Heart left ventricle (tissue), 16 donors: Measurements from ENCODE around the gene NOL7. TPM values are rescaled to one million over a fixed set of nuclear protein-coding genes. Genes with fewer than 3 reads are reported as not detected.

ENCODE experiments used
- ATAC-seq, 4 donors: fragments of 200-7000 bp; cut with Tn5 transposase; one replicate each; pipeline ENCODE4 v1.9.1; 2020 to 2022; ENCODE audit warnings: moderate library complexity in 4 of 4, mild to moderate bottlenecking in 3 of 4, moderate number of reproducible peaks in 1 of 4
- DNase-seq, 5 donors: peaks; one replicate each; pipeline ENCODE4 v3.0.0-alpha.2; 2020
- H3K27ac ChIP-seq, 12 donors: fragments of 200-600 bp; sonication (generic) in 4 of 12; one replicate each; pipeline versions ENCODE4 v1.5.0 to v1.8.0; 2016 to 2022; ENCODE audit warnings: mild to moderate bottlenecking in 2 of 12
- H3K27me3 ChIP-seq, 9 donors: fragments of 200-600 bp; sonication (generic) in 2 of 9; one replicate each; pipeline versions ENCODE4 v1.5.1 to v1.8.0; 2016 to 2022; ENCODE audit warnings: mild to moderate bottlenecking in 3 of 9
- H3K36me3 ChIP-seq, 9 donors: fragments of 200-600 bp; sonication (generic) in 2 of 9; one replicate each; pipeline versions ENCODE4 v1.5.0 to v1.8.0; 2018 to 2022; ENCODE audit warnings: mild to moderate bottlenecking in 2 of 9
- H3K4me1 ChIP-seq, 12 donors: fragments of 200-600 bp; sonication (generic) in 4 of 12; one replicate each; pipeline versions ENCODE4 v1.5.0 to v1.8.0; 2016 to 2022; ENCODE audit warnings: mild to moderate bottlenecking in 3 of 12
- H3K4me3 ChIP-seq, 12 donors: fragments of 200-600 bp; sonication (generic) in 4 of 12; one replicate each; pipeline versions ENCODE4 v1.5.0 to v1.8.0; 2017 to 2022; ENCODE audit warnings: mild to moderate bottlenecking in 9 of 12, moderate library complexity in 4 of 12
- H3K9me3 ChIP-seq, 12 donors: fragments of 200-600 bp; sonication (generic) in 4 of 12; one replicate each; pipeline versions ENCODE4 v1.5.0 to v1.8.0; 2016 to 2022; ENCODE audit warnings: mild to moderate bottlenecking in 1 of 12
- CTCF ChIP-seq, 12 donors: fragments of 200-600 bp; sonication (generic) in 4 of 12; IDR thresholded peaks; one replicate each; pipeline versions ENCODE4 v1.5.0 to v1.8.0; 2018 to 2022; ENCODE audit warnings: antibody characterized with exemption in 12 of 12, mild to moderate bottlenecking in 5 of 12
- POLR2A ChIP-seq, 2 donors: fragments of 450-650 bp; IDR thresholded peaks; one replicate each; pipeline ENCODE4 v1.6.1; 2017; ENCODE audit warnings: antibody characterized with exemption in 2 of 2, mild to moderate bottlenecking in 2 of 2, moderate library complexity in 2 of 2
- WGBS, 4 donors: extraction: QIAGEN DNeasy Blood & Tissue Kit in 2 of 4; methylation state at CpG; one replicate each; pipeline versions ENCODE4 v1.1.5 to v1.1.7; 2013 to 2018; 5-methylcytosine and 5-hydroxymethylcytosine counted together
- intact Hi-C, 10 donors: fragments of 100-400 bp; cut with DNase I; formaldehyde crosslinking; loops; one replicate each; pipeline versions ENCODE4 v1.11.1 to v1.14.2; 2022
- polyA plus RNA-seq, 2 donors: library from polyadenylated mRNA; stranded (reverse); fragments of 200-250 nt; gene quantifications; one replicate each; pipeline ENCODE4 v1.2.3, GENCODE V29; 2013
- total RNA-seq, 9 donors: library from RNA; depleted of rRNA in 2 of 9; stranded (reverse); fragments of >200 nt in 2 of 9; fragmentation: NEBNext Ultra II Directional in 3 of 9; extraction: Animal tissue kit (Norgen Biotek cat#: 25700) in 3 of 9; gene quantifications; one replicate each; pipeline versions ENCODE4 v1.1.0 to v1.2.4, GENCODE V29; 2016 to 2023
- donor health status: ischemic (EF 13 %, LVEDD 7.1; RV severe dilation, severe dysfunction).
- donor health status: healthy with polysubstance abuse.
- donor health status: DM: no; HTN: yes; CAD: no.
- donor health status: DM: no; HTN: no; CAD: no.
- donor health status: ischemic (EF 25% LVEDD 6.9; RV normal size, moderate dysfunction).
- donor health status: ischemic (EF 25% LVEDD 5.7; RV mildly dilated, moderate dysfunction).
- donor health status: healthy.
- donor health status: DM: yes; HTN: yes; CAD: no.
- donor health status: ischemic (EF 35%, LVEDD 5.7; RV mildly dilated, moderate dysfunction).
- donor health status: nonischemic (EF 11% LVEDD 7.7; RV severe dilation, severe dysfunction).
- donor health status: DM: yes; HTN: yes; CAD: no.
- donor health status: PGD.
- donor health status: ischemic (EF 29% LVEDD 5.4; RV normal size, mild dysfunction).
- donor health status: nonischemic (EF 23%, LVEDD 6.1; RV moderate dilation, normal function).

NOL7 gene
- total and polyA plus RNA-seq, 11 donors, result 38.6 to 124 (median 54.6) TPM

- Histone ChIP-seq H3K9me3 (no peaks in the 10 kb centered on the region), H3K27ac (no peak overlapping the region), H3K36me3 (peaks cover 0 to 89% (median 72%) of the 10 kb centered on the region in 9 donors), H3K4me3 (no peak overlapping the region), H3K4me1 (peaks cover 0 to 8% (median 0%) of the 10 kb centered on the region in 12 donors), H3K27me3 (no peaks in the 10 kb centered on the region)
- no peak for DNase-seq
- intact Hi-C loops, result loop anchor here in 2 of 10 donors (5.0 to 10.0 kb wide), 2 partner anchors 82 to 144 kb away; partner anchors contain the start of gene RANBP9 (in 1 of the 2)
- no peak for TF ChIP-seq POLR2A (IDR thresholded peaks at IDR 0.05)
- TF ChIP-seq CTCF (IDR thresholded peaks at IDR 0.05), result no peak
- ATAC-seq, result no peak
- 97 to 100% (median 99%) methylated on average over 1 of the region's 1 CpG for WGBS, 4 donors
These were observed 15.4 kb downstream of the NOL7 start for GRCh38 chr6:13630499-13630898.

- intact Hi-C loops, result loop anchor here in 2 of 10 donors (5.0 to 10.0 kb wide), 2 partner anchors 79 to 141 kb away; partner anchors contain the start of gene RANBP9 (in 1 of the 2)
- H3K27ac ChIP-seq, result no peak overlapping the region
- ATAC-seq (no peak), DNase-seq (no peak)
- H3K4me3 ChIP-seq, result no peak overlapping the region
- WGBS, 4 donors, result 96 to 100% (median 97%) methylated on average over 2 of the region's 2 CpGs
- H3K27me3 ChIP-seq, result no peaks in the 10 kb centered on the region
- H3K36me3 ChIP-seq, result peaks cover 0 to 85% (median 66%) of the 10 kb centered on the region in 9 donors
- TF ChIP-seq CTCF (IDR thresholded peaks at IDR 0.05) (no peak), POLR2A (IDR thresholded peaks at IDR 0.05) (no peak)
- H3K9me3 ChIP-seq, result no peaks in the 10 kb centered on the region
- H3K4me1 ChIP-seq, result peaks cover 0 to 25% (median 0%) of the 10 kb centered on the region in 12 donors
These were observed 18.2 kb downstream of the NOL7 start for GRCh38 chr6:13633343-13633742.

- DNase-seq (no peak), ATAC-seq (peak in 1 of 4 donors; percentile 69)
- Histone ChIP-seq H3K36me3 (peaks cover 0 to 84% (median 67%) of the 10 kb centered on the region in 9 donors), H3K9me3 (no peaks in the 10 kb centered on the region), H3K27me3 (no peaks in the 10 kb centered on the region), H3K4me3 (no peak overlapping the region), H3K27ac (peak overlapping the region in 1 of 12 donors; percentile 39), H3K4me1 (peaks cover 0 to 25% (median 0%) of the 10 kb centered on the region in 12 donors)
- TF ChIP-seq POLR2A (IDR thresholded peaks at IDR 0.05) (no peak), CTCF (IDR thresholded peaks at IDR 0.05) (no peak)
- intact Hi-C loops, result loop anchor here in 1 of 10 donors (10.0 kb wide), 1 partner anchor 139 kb away; no protein-coding TSS in a partner anchor
- WGBS, 4 donors, result 67 to 78% (median 72%) methylated on average over 4 of the region's 4 CpGs
These were observed 21.0 kb downstream of the NOL7 start for GRCh38 chr6:13635948-13636658.

DNA sequence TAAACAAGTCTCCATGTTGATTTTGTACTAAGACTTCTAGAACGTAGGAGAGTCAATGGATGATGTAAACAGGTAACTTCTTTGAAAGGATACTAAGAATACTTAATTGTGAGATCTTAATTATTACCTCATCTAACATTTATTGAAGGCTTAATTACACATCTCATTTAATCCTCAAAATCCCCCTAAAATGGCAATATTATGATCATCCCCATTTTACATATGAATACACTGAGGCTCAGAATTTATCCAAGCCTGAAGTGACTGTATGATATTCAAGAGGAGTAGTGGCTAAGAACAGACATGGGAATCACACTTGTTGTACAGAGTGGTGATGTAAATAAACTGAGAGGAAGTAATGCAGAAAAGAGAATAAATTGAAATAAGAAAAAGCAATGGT is 22.9 kb downstream of the NOL7 start:
- H3K36me3 ChIP-seq, result peaks cover 0 to 77% (median 64%) of the 10 kb centered on the region in 9 donors
- ATAC-seq (no peak), DNase-seq (no peak)
- TF ChIP-seq CTCF (IDR thresholded peaks at IDR 0.05) (no peak), POLR2A (IDR thresholded peaks at IDR 0.05) (no peak)
- H3K4me3 ChIP-seq, result no peak overlapping the region
- no peaks in the 10 kb centered on the region for H3K27me3 ChIP-seq
- no peak overlapping the region for H3K27ac ChIP-seq
- 92 to 100% (median 97%) methylated on average over 1 of the region's 1 CpG for WGBS, 4 donors
- intact Hi-C loops, result loop anchor here in 1 of 10 donors (10.0 kb wide), 1 partner anchor 137 kb away; no protein-coding TSS in a partner anchor
- peaks cover 0 to 18% (median 0%) of the 10 kb centered on the region in 12 donors for H3K4me1 ChIP-seq
- no peaks in the 10 kb centered on the region for H3K9me3 ChIP-seq
